Measurements from ENCODE around the gene PLK3. TPM values are rescaled to one million over a fixed set of nuclear protein-coding genes. Genes with fewer than 3 reads are reported as not detected.
"Not testable (repeated sequence)": the region's sequence is repeated elsewhere in the genome, so short reads cannot be mapped to it uniquely, and the experiment has no call there.

Gene PLK3
- total RNA-seq (ENCODE audit: low replicate concordance): 18.5 and 39.1 TPM in 2 replicates
- long read RNA-seq, partial matches to known transcripts: 5 of 7 reads
- long read RNA-seq, other reads (novel, unspliced or antisense): 1 of 7 reads

GRCh38 chr1:44799770-44800584 lies at the start of gene PLK3:
Gene PLK3 (plus strand): TSS chr1:44800377. CDS start chr1:44800464, 87 bp downstream.
- Mint-ChIP-seq H3K9me3 (no peaks in the 10 kb centered on the region), H3K27ac (peak within 1 kb of the TSS; percentile 99), H3K27me3 (no peaks in the 10 kb centered on the region), H3K36me3 (peaks cover 11% of the 10 kb centered on the region), H3K4me1 (ENCODE audit: unreplicated experiment) (peaks cover 15% of the 10 kb centered on the region), H3K4me3 (peak within 1 kb of the TSS; percentile 97)
- DNase-seq (ENCODE audit: extremely low spot score, unreplicated experiment): peak; percentile 96
- TF ChIP-seq CTCF (conservative IDR thresholded peaks at IDR 0.05): peak; percentile 90

- Mint-ChIP-seq H3K9me3 (no peaks in the 10 kb centered on the region), H3K4me3 (no peak overlapping the region), H3K36me3 (peaks cover 5% of the 10 kb centered on the region), H3K4me1 (ENCODE audit: unreplicated experiment) (no peaks in the 10 kb centered on the region), H3K27ac (no peak overlapping the region), H3K27me3 (no peaks in the 10 kb centered on the region)
- no peak for DNase-seq (ENCODE audit: extremely low spot score, unreplicated experiment)
- TF ChIP-seq CTCF (conservative IDR thresholded peaks at IDR 0.05): no peak
Observed at GRCh38 chr1:44757420-44757819, 42.8 kb upstream of the PLK3 start.

GRCh38 chr1:44759077-44759476 lies 41.1 kb upstream of the PLK3 start:
- no peak overlapping the region for H3K27ac Mint-ChIP-seq
- no peak overlapping the region for H3K4me3 Mint-ChIP-seq
- DNase-seq (ENCODE audit: extremely low spot score, unreplicated experiment): no peak
- TF ChIP-seq CTCF (conservative IDR thresholded peaks at IDR 0.05): no peak
- H3K36me3 Mint-ChIP-seq: peaks cover 17% of the 10 kb centered on the region
- no peaks in the 10 kb centered on the region for H3K4me1 Mint-ChIP-seq (ENCODE audit: unreplicated experiment)
- no peaks in the 10 kb centered on the region for H3K27me3 Mint-ChIP-seq
- no peaks in the 10 kb centered on the region for H3K9me3 Mint-ChIP-seq

GRCh38 chr1:44760876-44761275 lies 39.3 kb upstream of the PLK3 start:
- Mint-ChIP-seq H3K4me1 (ENCODE audit: unreplicated experiment) (no peaks in the 10 kb centered on the region), H3K9me3 (no peaks in the 10 kb centered on the region), H3K36me3 (peaks cover 17% of the 10 kb centered on the region), H3K27me3 (no peaks in the 10 kb centered on the region), H3K4me3 (no peak overlapping the region), H3K27ac (no peak overlapping the region)
- no peak for DNase-seq (ENCODE audit: extremely low spot score, unreplicated experiment)
- TF ChIP-seq CTCF (conservative IDR thresholded peaks at IDR 0.05): no peak

GRCh38 chr1:44766421-44766820 lies 33.8 kb upstream of the PLK3 start:
- peaks cover 13% of the 10 kb centered on the region for H3K36me3 Mint-ChIP-seq
- H3K4me3 Mint-ChIP-seq; H3K27me3 Mint-ChIP-seq; H3K27ac Mint-ChIP-seq; H3K4me1 Mint-ChIP-seq (ENCODE audit: unreplicated experiment); H3K9me3 Mint-ChIP-seq; DNase-seq (ENCODE audit: extremely low spot score, unreplicated experiment): not testable (repeated sequence)
